Measurements from ENCODE around the gene CORIN.

Gene CORIN

GRCh38 chr4:47837908-47838294 lies at the start of gene CORIN:
TSS of gene CORIN (minus strand) at chr4:47838067. CDS start at chr4:47837949, 118 bp downstream.
- no peak for DNase-seq (ENCODE audit: low read depth)

GRCh38 chr4:47882228-47882627 lies 44.4 kb upstream of the CORIN start:
- DNase-seq (ENCODE audit: low read depth): no peak

- DNase-seq (ENCODE audit: low read depth): no peak
These were observed 41.6 kb upstream of the CORIN start for GRCh38 chr4:47879458-47879857.

- DNase-seq (ENCODE audit: low read depth): no peak
These were observed 39.1 kb upstream of the CORIN start for GRCh38 chr4:47876784-47877546.

- no peak for DNase-seq (ENCODE audit: low read depth)
These were observed 38.4 kb upstream of the CORIN start for GRCh38 chr4:47876310-47876709.

- DNase-seq (ENCODE audit: low read depth): no peak
These were observed 36.1 kb upstream of the CORIN start for GRCh38 chr4:47873877-47874541.

GRCh38 chr4:47863486-47863885 lies 25.6 kb upstream of the CORIN start:
- DNase-seq (ENCODE audit: low read depth): no peak

GRCh38 chr4:47862297-47862696 lies 24.4 kb upstream of the CORIN start:
- DNase-seq (ENCODE audit: low read depth): no peak

- DNase-seq (ENCODE audit: low read depth): no peak
These were observed 22.4 kb upstream of the CORIN start for GRCh38 chr4:47860305-47860704.

- DNase-seq (ENCODE audit: low read depth): no peak
These were observed 20.1 kb upstream of the CORIN start for GRCh38 chr4:47858006-47858405.

- no peak for DNase-seq (ENCODE audit: low read depth)
These were observed 18.8 kb upstream of the CORIN start for GRCh38 chr4:47856713-47857112.

- DNase-seq (ENCODE audit: low read depth): no peak
These were observed 17.5 kb upstream of the CORIN start for GRCh38 chr4:47855350-47855749.

- DNase-seq (ENCODE audit: low read depth): no peak
These were observed 14.3 kb upstream of the CORIN start for GRCh38 chr4:47852136-47852535.

GRCh38 chr4:47849466-47849865 lies 11.6 kb upstream of the CORIN start:
- DNase-seq (ENCODE audit: low read depth): no peak

GRCh38 chr4:47848041-47848440 lies 10.2 kb upstream of the CORIN start:
- no peak for DNase-seq (ENCODE audit: low read depth)

GRCh38 chr4:47842985-47843384 lies 5.1 kb upstream of the CORIN start:
- no peak for DNase-seq (ENCODE audit: low read depth)

GRCh38 chr4:47840291-47840690 lies 2.4 kb upstream of the CORIN start:
- no peak for DNase-seq (ENCODE audit: low read depth)

- no peak for DNase-seq (ENCODE audit: low read depth)
These were observed 1.4 kb upstream of the CORIN start for GRCh38 chr4:47839259-47839658.

GRCh38 chr4:47838445-47838844 lies 578 bp upstream of the CORIN start:
- DNase-seq (ENCODE audit: low read depth): no peak

GRCh38 chr4:47837094-47837907 lies 566 bp downstream of the CORIN start:
- no peak for DNase-seq (ENCODE audit: low read depth)

GRCh38 chr4:47836641-47837093 lies 1.2 kb downstream of the CORIN start:
- DNase-seq (ENCODE audit: low read depth): no peak

GRCh38 chr4:47835494-47835893 lies 2.4 kb downstream of the CORIN start:
- DNase-seq (ENCODE audit: low read depth): no peak
